MM.1S (cell line): Measurements from ENCODE around the gene SNN.

ENCODE experiments used
- CTCF ChIP-seq: fragments of 300-600 bp; sonication (generic); IDR thresholded peaks from 2 replicates; pipeline ENCODE4 v1.5.1; 2016; ENCODE audit warnings: antibody characterized with exemption, low read length, mixed read lengths
- EZH2phosphoT487 ChIP-seq: fragments of 300-600 bp; sonication (generic); IDR thresholded peaks from 2 replicates; pipeline ENCODE4 v1.6.1; 2018; ENCODE audit warnings: antibody characterized with exemption, low read length

GRCh38 chr16:11665071-11665491 lies 3.2 kb upstream of the SNN start:
- no peak for TF ChIP-seq CTCF
- TF ChIP-seq EZH2phosphoT487, result no peak
